Endodermal cell (in vitro differentiated cells): ENCODE measurements around the gene MYO7B. TPM values are rescaled to one million over a fixed set of nuclear protein-coding genes. Genes with fewer than 3 reads are reported as not detected.

ENCODE experiments used
- DNase-seq: peaks from one replicate; pipeline ENCODE4 v3.0.0-alpha.2; 2017
- H3K27ac ChIP-seq: 2 replicates; pipeline ENCODE4 v1.5.1; 2013; ENCODE audit warnings: mild to moderate bottlenecking, low read depth, low read length, moderate library complexity
- H3K27me3 ChIP-seq: 2 replicates; pipeline ENCODE4 v1.6.1; 2013; ENCODE audit warnings: mild to moderate bottlenecking, low read length, moderate library complexity; ENCODE audit not compliant: insufficient read depth, control insufficient read depth, poor library complexity, severe bottlenecking
- H3K36me3 ChIP-seq: 2 replicates; pipeline ENCODE4 v1.7.0; 2013; ENCODE audit warnings: mild to moderate bottlenecking, low read length, moderate library complexity; ENCODE audit not compliant: control insufficient read depth, insufficient read depth
- H3K4me1 ChIP-seq: one replicate; pipeline ENCODE4 v1.7.0; 2013; ENCODE audit warnings: low read length; ENCODE audit not compliant: control insufficient read depth, insufficient read depth
- H3K4me3 ChIP-seq: 2 replicates; pipeline ENCODE4 v1.5.1; 2013; ENCODE audit warnings: mild to moderate bottlenecking, low read length, moderate library complexity
- H3K9ac ChIP-seq: 2 replicates; pipeline ENCODE4 v1.6.1; 2013; ENCODE audit warnings: mild to moderate bottlenecking, low read length, moderate library complexity; ENCODE audit not compliant: poor library complexity, severe bottlenecking; ENCODE audit errors: extremely low read depth
- H3K9me3 ChIP-seq: 2 replicates; pipeline ENCODE4 v1.6.1; 2013; ENCODE audit warnings: mild to moderate bottlenecking, low read length, moderate library complexity; ENCODE audit not compliant: control insufficient read depth
- H3K27ac Mint-ChIP-seq: 2 replicates; pipeline ENCODE4 v1.8.0; 2020; ENCODE audit warnings: mixed read lengths
- H3K27me3 Mint-ChIP-seq: 2 replicates; pipeline ENCODE4 v1.8.0; 2021; ENCODE audit warnings: mild to moderate bottlenecking, mixed read lengths; ENCODE audit not compliant: insufficient read depth
- H3K36me3 Mint-ChIP-seq: 2 replicates; pipeline ENCODE4 v1.8.0; 2020; ENCODE audit warnings: low read depth, mixed read lengths
- H3K4me1 Mint-ChIP-seq: 2 replicates; pipeline ENCODE4 v1.8.0; 2020; ENCODE audit warnings: mixed read lengths
- H3K4me3 Mint-ChIP-seq: 2 replicates; pipeline ENCODE4 v1.8.0; 2020; ENCODE audit warnings: mild to moderate bottlenecking, moderate library complexity, mixed read lengths
- H3K9me3 Mint-ChIP-seq: 2 replicates; pipeline ENCODE4 v1.8.0; 2020; ENCODE audit warnings: mild to moderate bottlenecking, mixed read lengths
- CTCF ChIP-seq: fragments of 200-600 bp; sonication (generic); conservative IDR thresholded peaks from 2 replicates; pipeline ENCODE4 v1.5.0; 2021; ENCODE audit warnings: antibody characterized with exemption, mild to moderate bottlenecking
- WGBS, 2 experiments: methylation state at CpG; one replicate each; pipeline versions ENCODE4 v1.1.5 to v1.1.7; 2013; ENCODE audit warnings: missing lambda C conversion rate in 2 of 2, mixed read lengths in 1 of 2; ENCODE audit not compliant: insufficient coverage in 1 of 2, insufficient read length in 1 of 2; 5-methylcytosine and 5-hydroxymethylcytosine counted together
- total RNA-seq, 2 donors: library from RNA; stranded (reverse); fragmentation: NEBNext Ultra II Directional in 1 of 2; extraction: Animal tissue kit (Norgen Biotek cat#: 25700) in 1 of 2; gene quantifications; 2 replicates in 1 of 2; 3 replicates in 1 of 2; pipeline ENCODE4 v1.2.1, GENCODE V29; 2021

Gene MYO7B
- total RNA-seq, 2 donors from 2014 or later: 0.11 TPM; not detected in 1

GRCh38 chr2:127504552-127505430, 30.7 kb upstream of the MYO7B start:
- Histone ChIP-seq H3K36me3 (peaks cover 95% of the 10 kb centered on the region), H3K27me3 (no peaks in the 10 kb centered on the region), H3K9ac (no peak overlapping the region), H3K27ac (no peak overlapping the region), H3K4me3 (no peak overlapping the region), H3K9me3 (no peaks in the 10 kb centered on the region), H3K4me1 (peaks cover 2% of the 10 kb centered on the region)
- no peak for TF ChIP-seq CTCF
- 92 to 98% methylated on average over 11 of the region's 11 CpGs for WGBS, 2 experiments
- Mint-ChIP-seq H3K27ac (no peak overlapping the region), H3K27me3 (no peaks in the 10 kb centered on the region), H3K36me3 (peaks cover 59% of the 10 kb centered on the region), H3K4me1 (peaks cover 7% of the 10 kb centered on the region), H3K4me3 (no peak overlapping the region), H3K9me3 (no peaks in the 10 kb centered on the region)
- no peak for DNase-seq

- Mint-ChIP-seq H3K4me3 (no peak overlapping the region), H3K4me1 (peaks cover 11% of the 10 kb centered on the region), H3K9me3 (no peaks in the 10 kb centered on the region), H3K27ac (no peak overlapping the region), H3K27me3 (no peaks in the 10 kb centered on the region), H3K36me3 (peaks cover 62% of the 10 kb centered on the region)
- H3K9ac ChIP-seq: no peak overlapping the region
- H3K36me3 ChIP-seq: peaks cover 91% of the 10 kb centered on the region
- no peaks in the 10 kb centered on the region for H3K27me3 ChIP-seq
- 100% methylated on average over 1 of the region's 1 CpG; no CpG with 5 or more reads in 1 of the 2 experiments for WGBS, 2 experiments
- no peak overlapping the region for H3K4me3 ChIP-seq
- peaks cover 2% of the 10 kb centered on the region for H3K4me1 ChIP-seq
- no peaks in the 10 kb centered on the region for H3K9me3 ChIP-seq
- H3K27ac ChIP-seq: no peak overlapping the region
- no peak for TF ChIP-seq CTCF
- no peak for DNase-seq
These were observed 29.0 kb upstream of the MYO7B start for GRCh38 chr2:127506510-127506909.

- H3K4me3 Mint-ChIP-seq: no peak overlapping the region
- WGBS, 2 experiments: 92 to 95% methylated on average over 4 of the region's 4 CpGs
- H3K27me3 Mint-ChIP-seq: no peaks in the 10 kb centered on the region
- H3K4me1 ChIP-seq: peaks cover 6% of the 10 kb centered on the region
- no peaks in the 10 kb centered on the region for H3K27me3 ChIP-seq
- no peaks in the 10 kb centered on the region for H3K9me3 ChIP-seq
- no peaks in the 10 kb centered on the region for H3K9me3 Mint-ChIP-seq
- no peak for TF ChIP-seq CTCF
- H3K27ac ChIP-seq: no peak overlapping the region
- H3K27ac Mint-ChIP-seq: peak overlapping the region; percentile 62
- no peak overlapping the region for H3K4me3 ChIP-seq
- DNase-seq: no peak
- H3K36me3 Mint-ChIP-seq: peaks cover 48% of the 10 kb centered on the region
- peaks cover 21% of the 10 kb centered on the region for H3K4me1 Mint-ChIP-seq
- H3K9ac ChIP-seq: no peak overlapping the region
- peaks cover 91% of the 10 kb centered on the region for H3K36me3 ChIP-seq
These were observed 27.4 kb upstream of the MYO7B start for GRCh38 chr2:127508023-127508630.
